RWPE2 (cell line): ENCODE data around the gene DAP.
"Not testable (repeated sequence)": the region's sequence is repeated elsewhere in the genome, so short reads cannot be mapped to it uniquely, and the experiment has no call there.

Experiments used
- ATAC-seq: fragments of 200-7000 bp; cut with Tn5 transposase; 3 replicates; pipeline ENCODE4 v1.9.1; 2021; ENCODE audit warnings: low read depth
- DNase-seq: peaks from one replicate; pipeline ENCODE4 v3.0.0-alpha.2; 2020; ENCODE audit warnings: low spot score
- H3K27ac ChIP-seq: fragments of 450-650 bp; 2 replicates; pipeline ENCODE4 v1.5.1; 2017; ENCODE audit warnings: mild to moderate bottlenecking; ENCODE audit not compliant: poor library complexity, severe bottlenecking
- H3K27me3 ChIP-seq: fragments of 250-450 bp; sonication (Bioruptor Pico); 2 replicates; pipeline ENCODE4 v1.5.1; 2021; ENCODE audit warnings: mild to moderate bottlenecking, moderate library complexity; ENCODE audit not compliant: insufficient read depth, poor library complexity, severe bottlenecking
- H3K36me3 ChIP-seq: fragments of 250-450 bp; sonication (Bioruptor Pico); 2 replicates; pipeline ENCODE4 v1.5.1; 2020; ENCODE audit warnings: low read depth, mild to moderate bottlenecking, moderate library complexity
- H3K4me1 ChIP-seq: fragments of 250-450 bp; sonication (Bioruptor Pico); 2 replicates; pipeline ENCODE4 v1.5.1; 2021; ENCODE audit warnings: mild to moderate bottlenecking, moderate library complexity; ENCODE audit not compliant: insufficient read depth, poor library complexity, severe bottlenecking
- H3K4me3 ChIP-seq: fragments of 250-450 bp; sonication (Bioruptor Pico); 2 replicates; pipeline ENCODE4 v1.5.1; 2021; ENCODE audit warnings: mild to moderate bottlenecking, moderate library complexity; ENCODE audit not compliant: severe bottlenecking
- H3K9me3 ChIP-seq: fragments of 250-450 bp; sonication (Bioruptor Pico); 2 replicates; pipeline ENCODE4 v1.5.1; 2021; ENCODE audit warnings: mild to moderate bottlenecking, moderate library complexity; ENCODE audit not compliant: severe bottlenecking
- CTCF ChIP-seq: fragments of 450-650 bp; IDR thresholded peaks from one replicate; pipeline ENCODE4 v1.5.1; 2017; ENCODE audit warnings: mild to moderate bottlenecking, moderate library complexity; ENCODE audit not compliant: poor library complexity, severe bottlenecking

The DAP gene

GRCh38 chr5:10788358-10788757 lies 27.3 kb upstream of the DAP start:
- H3K4me1 ChIP-seq: no peaks in the 10 kb centered on the region
- DNase-seq (no peak), ATAC-seq (no peak)
- no peaks in the 10 kb centered on the region for H3K9me3 ChIP-seq
- H3K27me3 ChIP-seq: no peaks in the 10 kb centered on the region
- H3K4me3 ChIP-seq: no peak overlapping the region
- no peak overlapping the region for H3K27ac ChIP-seq
- no peaks in the 10 kb centered on the region for H3K36me3 ChIP-seq
- no peak for TF ChIP-seq CTCF

GRCh38 chr5:10786835-10787234 lies 25.8 kb upstream of the DAP start:
- no peak for ATAC-seq
- no peaks in the 10 kb centered on the region for H3K4me1 ChIP-seq
- H3K9me3 ChIP-seq: no peaks in the 10 kb centered on the region
- H3K4me3 ChIP-seq: no peak overlapping the region
- TF ChIP-seq CTCF: no peak
- no peak for DNase-seq
- no peaks in the 10 kb centered on the region for H3K36me3 ChIP-seq
- no peak overlapping the region for H3K27ac ChIP-seq
- H3K27me3 ChIP-seq: no peaks in the 10 kb centered on the region

GRCh38 chr5:10780208-10780607 lies 19.2 kb upstream of the DAP start:
- not testable (repeated sequence) for H3K36me3 ChIP-seq, H3K27ac ChIP-seq, H3K4me3 ChIP-seq, DNase-seq, H3K9me3 ChIP-seq, H3K4me1 ChIP-seq, H3K27me3 ChIP-seq, ATAC-seq

- H3K9me3 ChIP-seq: no peaks in the 10 kb centered on the region
- no peak for DNase-seq
- H3K4me1 ChIP-seq: no peaks in the 10 kb centered on the region
- no peak overlapping the region for H3K4me3 ChIP-seq
- ATAC-seq: no peak
- H3K36me3 ChIP-seq: no peaks in the 10 kb centered on the region
- no peaks in the 10 kb centered on the region for H3K27me3 ChIP-seq
- H3K27ac ChIP-seq: no peak overlapping the region
- no peak for TF ChIP-seq CTCF
These were observed 18.6 kb upstream of the DAP start for GRCh38 chr5:10779592-10779991.

GRCh38 chr5:10778179-10778910 lies 17.3 kb upstream of the DAP start:
- TF ChIP-seq CTCF: no peak
- Histone ChIP-seq H3K27ac (no peak overlapping the region), H3K27me3 (no peaks in the 10 kb centered on the region), H3K4me3 (no peak overlapping the region), H3K36me3 (no peaks in the 10 kb centered on the region), H3K4me1 (no peaks in the 10 kb centered on the region), H3K9me3 (no peaks in the 10 kb centered on the region)
- ATAC-seq (no peak), DNase-seq (no peak)
